ENCODE measurements around the gene RMRP. TPM values are rescaled to one million over a fixed set of nuclear protein-coding genes. Genes with fewer than 3 reads are reported as not detected.

RMRP gene
- total and polyA plus RNA-seq, 9 of the 15 experiments (the other 6 are each of a cell fraction or from before 2014, with no cell fraction given), result 75.7 to 89,974 (median 13,378) TPM; not detected in 3

GRCh38 chr9:35657546-35658136 is at the start of gene RMRP (continued):
- TF ChIP-seq ERF (CRISPR knock-in tag; IDR thresholded peaks at IDR 0.05) (no peak), TCF7 (IDR thresholded peaks at IDR 0.05; ENCODE audit: borderline replicate concordance) (no peak; the same call in 1 of the 2 replicates), ARHGAP35 (IDR thresholded peaks at IDR 0.05; ENCODE audit: partially characterized antibody) (no peak), RBBP5 (IDR thresholded peaks at IDR 0.05; ENCODE audit: borderline replicate concordance, insufficient read depth, low read length, poor library complexity, severe bottlenecking) (no peak), MAZ (CRISPR knock-in tag; conservative IDR thresholded peaks at IDR 0.05 in 1 of 2, IDR thresholded peaks at IDR 0.05 in 1 of 2) (peak; percentile 34 to 64; a peak in 2 of 4 replicates), ZNF696 (CRISPR knock-in tag; conservative IDR thresholded peaks at IDR 0.05) (no peak), ZNF511 (CRISPR knock-in tag; IDR thresholded peaks at IDR 0.05) (peak; percentile 82; the same call in 1 of the 2 replicates), PTRF (tag; IDR thresholded peaks at IDR 0.05) (no peak), SMARCA5 (IDR thresholded peaks at IDR 0.05) (peak; percentile 74), E2F5 (CRISPR knock-in tag; IDR thresholded peaks at IDR 0.05) (peak; percentile 83; the same call in 1 of the 2 replicates), PHF21A (IDR thresholded peaks at IDR 0.05; ENCODE audit: borderline replicate concordance, low read depth) (no peak), CC2D1A (IDR thresholded peaks at IDR 0.05) (no peak), ETV1 (tag; conservative IDR thresholded peaks at IDR 0.05; ENCODE audit: low read depth) (peak; percentile 56; the same call in 1 of the 2 replicates), ZFP36 (IDR thresholded peaks at IDR 0.05; ENCODE audit: low read depth, low read length, partially characterized antibody) (peak; percentile 16), GTF2E2 (tag; IDR thresholded peaks at IDR 0.05) (no peak), ZNF76 (CRISPR knock-in tag; IDR thresholded peaks at IDR 0.05; ENCODE audit: borderline replicate concordance) (no peak), ZNF217 (CRISPR knock-in tag; IDR thresholded peaks at IDR 0.05) (no peak), ZNF707 (CRISPR knock-in tag; conservative IDR thresholded peaks at IDR 0.05) (no peak), HMG20A (CRISPR knock-in tag; conservative IDR thresholded peaks at IDR 0.05) (no peak), ARID2 (IDR thresholded peaks at IDR 0.05) (no peak), ZNF408 (CRISPR knock-in tag; IDR thresholded peaks at IDR 0.05; ENCODE audit: low read depth) (no peak)
- TF ChIP-seq, protein P1, sequence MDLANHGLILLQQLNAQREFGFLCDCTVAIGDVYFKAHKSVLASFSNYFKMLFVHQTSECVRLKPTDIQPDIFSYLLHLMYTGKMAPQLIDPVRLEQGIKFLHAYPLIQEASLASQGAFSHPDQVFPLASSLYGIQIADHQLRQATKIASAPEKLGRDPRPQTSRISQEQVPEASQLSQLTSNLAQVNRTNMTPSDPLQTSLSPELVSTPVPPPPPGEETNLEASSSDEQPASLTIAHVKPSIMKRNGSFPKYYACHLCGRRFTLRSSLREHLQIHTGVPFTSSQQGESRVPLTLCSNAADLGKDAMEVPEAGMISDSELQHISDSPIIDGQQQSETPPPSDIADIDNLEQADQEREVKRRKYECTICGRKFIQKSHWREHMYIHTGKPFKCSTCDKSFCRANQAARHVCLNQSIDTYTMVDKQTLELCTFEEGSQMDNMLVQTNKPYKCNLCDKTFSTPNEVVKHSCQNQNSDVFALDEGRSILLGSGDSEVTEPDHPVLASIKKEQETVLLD (IDR thresholded peaks at IDR 0.05), result peak; percentile 91
- TF ChIP-seq, protein P2, sequence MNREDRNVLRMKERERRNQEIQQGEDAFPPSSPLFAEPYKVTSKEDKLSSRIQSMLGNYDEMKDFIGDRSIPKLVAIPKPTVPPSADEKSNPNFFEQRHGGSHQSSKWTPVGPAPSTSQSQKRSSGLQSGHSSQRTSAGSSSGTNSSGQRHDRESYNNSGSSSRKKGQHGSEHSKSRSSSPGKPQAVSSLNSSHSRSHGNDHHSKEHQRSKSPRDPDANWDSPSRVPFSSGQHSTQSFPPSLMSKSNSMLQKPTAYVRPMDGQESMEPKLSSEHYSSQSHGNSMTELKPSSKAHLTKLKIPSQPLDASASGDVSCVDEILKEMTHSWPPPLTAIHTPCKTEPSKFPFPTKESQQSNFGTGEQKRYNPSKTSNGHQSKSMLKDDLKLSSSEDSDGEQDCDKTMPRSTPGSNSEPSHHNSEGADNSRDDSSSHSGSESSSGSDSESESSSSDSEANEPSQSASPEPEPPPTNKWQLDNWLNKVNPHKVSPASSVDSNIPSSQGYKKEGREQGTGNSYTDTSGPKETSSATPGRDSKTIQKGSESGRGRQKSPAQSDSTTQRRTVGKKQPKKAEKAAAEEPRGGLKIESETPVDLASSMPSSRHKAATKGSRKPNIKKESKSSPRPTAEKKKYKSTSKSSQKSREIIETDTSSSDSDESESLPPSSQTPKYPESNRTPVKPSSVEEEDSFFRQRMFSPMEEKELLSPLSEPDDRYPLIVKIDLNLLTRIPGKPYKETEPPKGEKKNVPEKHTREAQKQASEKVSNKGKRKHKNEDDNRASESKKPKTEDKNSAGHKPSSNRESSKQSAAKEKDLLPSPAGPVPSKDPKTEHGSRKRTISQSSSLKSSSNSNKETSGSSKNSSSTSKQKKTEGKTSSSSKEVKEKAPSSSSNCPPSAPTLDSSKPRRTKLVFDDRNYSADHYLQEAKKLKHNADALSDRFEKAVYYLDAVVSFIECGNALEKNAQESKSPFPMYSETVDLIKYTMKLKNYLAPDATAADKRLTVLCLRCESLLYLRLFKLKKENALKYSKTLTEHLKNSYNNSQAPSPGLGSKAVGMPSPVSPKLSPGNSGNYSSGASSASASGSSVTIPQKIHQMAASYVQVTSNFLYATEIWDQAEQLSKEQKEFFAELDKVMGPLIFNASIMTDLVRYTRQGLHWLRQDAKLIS (CRISPR knock-in tag; IDR thresholded peaks at IDR 0.05), result no peak
